NCI-H1417 treated with DMSO at 0.1 percent for 48 hours (cell line): Measurements from ENCODE around the gene LCE3D.
"Not testable (repeated sequence)": the region's sequence is repeated elsewhere in the genome, so short reads cannot be mapped to it uniquely, and the experiment has no call there.

Experiments
- DNase-seq: peaks from one replicate; lab custom pipeline; 2025; lab: John Stamatoyannopoulos, UW

The LCE3D gene, protein sequence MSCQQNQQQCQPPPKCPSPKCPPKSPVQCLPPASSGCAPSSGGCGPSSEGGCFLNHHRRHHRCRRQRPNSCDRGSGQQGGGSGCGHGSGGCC

DNA sequence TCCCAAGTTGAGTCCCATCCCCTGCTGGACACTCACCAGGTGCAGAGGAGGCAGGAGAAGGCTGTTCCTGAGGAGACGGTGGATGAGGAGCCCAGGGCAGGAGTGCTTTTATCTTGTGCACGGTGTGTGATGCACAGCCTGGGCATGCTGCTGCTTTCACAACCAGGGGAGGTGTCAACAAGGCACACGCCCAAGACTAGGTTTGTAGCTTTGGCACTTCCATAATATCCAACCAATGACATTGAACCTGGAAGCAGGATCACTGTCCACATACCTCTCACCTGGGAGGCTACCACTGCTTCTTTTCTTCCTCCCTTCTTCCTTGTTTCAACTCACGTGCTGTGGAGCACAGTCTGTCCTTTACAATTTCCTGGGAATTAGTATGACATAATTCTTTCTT, at the start of gene LCE3D:
TSS of gene LCE3D (minus strand) at position 84 of the 400 bp plus-strand sequence. CDS start 580 bp downstream, outside the sequence.
- no peak for DNase-seq

DNA sequence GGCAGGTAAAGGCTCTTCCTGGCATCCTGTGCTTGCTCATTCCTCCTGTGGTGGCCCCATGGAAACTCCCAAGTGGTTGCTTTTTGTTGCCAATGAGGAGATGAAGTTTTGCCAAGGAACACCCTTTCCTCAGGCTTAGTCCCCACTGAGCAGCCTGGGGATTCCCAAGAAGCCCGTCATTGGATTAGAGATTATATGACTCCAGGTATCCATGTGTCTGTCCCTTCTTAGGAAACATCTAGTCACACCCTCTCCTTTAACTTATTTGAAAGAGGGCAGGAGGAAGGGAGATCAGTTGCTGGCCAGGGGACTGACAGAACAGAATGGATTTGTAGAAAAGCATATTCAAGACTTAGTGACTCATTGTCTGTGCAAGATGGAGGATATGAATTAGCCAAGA, 46.4 kb upstream of the LCE3D start:
- DNase-seq = no peak

GRCh38 chr1:152623203-152623844, 43.0 kb upstream of the LCE3D start:
- no peak for DNase-seq

GRCh38 chr1:152622803-152623202, 42.5 kb upstream of the LCE3D start, which contains the start of gene LCE3A:
Gene LCE3A (minus strand): TSS chr1:152623103. CDS start chr1:152623103, 0 bp downstream.
- no peak for DNase-seq

GRCh38 chr1:152621993-152622392, 41.7 kb upstream of the LCE3D start:
- no peak for DNase-seq

GRCh38 chr1:152613511-152613910, 33.2 kb upstream of the LCE3D start, which contains the start of gene LCE3B:
Gene LCE3B (plus strand): TSS chr1:152613811. CDS start chr1:152613811, 0 bp downstream.
- no peak for DNase-seq

DNA sequence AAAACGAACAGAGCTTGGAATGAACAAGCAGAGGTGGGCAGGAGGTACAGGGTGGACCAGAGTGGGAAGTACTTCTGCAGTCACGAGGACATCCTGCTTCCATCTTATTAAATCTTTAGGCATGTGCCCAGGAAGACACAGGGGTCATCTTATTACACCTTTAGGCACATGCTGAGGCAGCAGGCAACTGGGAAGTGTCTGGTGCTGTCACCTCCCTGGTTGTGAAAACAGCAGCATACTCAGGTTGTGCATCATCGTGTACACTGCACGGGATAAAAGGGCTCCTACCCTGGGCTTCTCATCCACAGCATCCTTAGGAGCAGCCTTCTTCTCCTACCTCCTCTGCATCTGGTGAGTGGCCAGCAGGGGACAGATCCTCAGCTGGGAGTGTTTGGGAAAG, 19.6 kb upstream of the LCE3D start, which contains the start of gene LCE3C:
TSS of gene LCE3C (plus strand) at position 301 of the 400 bp plus-strand sequence. CDS start 498 bp downstream, outside the sequence.
- DNase-seq = no peak

- no peak for DNase-seq
These were observed 16.7 kb upstream of the LCE3D start for GRCh38 chr1:152596986-152597385.

DNA sequence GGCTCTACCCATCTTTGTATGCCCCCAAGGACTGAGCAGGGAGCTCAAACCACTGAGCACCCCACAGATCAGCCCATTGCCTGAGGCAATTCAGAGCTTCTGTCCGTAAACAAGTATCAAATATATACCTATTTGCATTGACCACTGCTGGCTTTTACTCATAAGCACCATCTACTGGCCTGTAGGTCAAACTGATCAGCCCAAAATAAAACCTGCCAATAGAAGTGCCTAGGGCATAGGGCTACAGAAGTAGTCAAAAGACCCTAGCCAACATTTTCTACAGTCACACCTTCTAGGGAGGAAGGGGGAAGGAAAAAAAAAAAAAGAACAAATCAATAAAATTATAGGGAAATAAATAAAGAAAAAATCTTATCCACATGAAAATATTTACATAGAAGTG, 5.3 kb upstream of the LCE3D start:
- DNase-seq = no peak

DNA sequence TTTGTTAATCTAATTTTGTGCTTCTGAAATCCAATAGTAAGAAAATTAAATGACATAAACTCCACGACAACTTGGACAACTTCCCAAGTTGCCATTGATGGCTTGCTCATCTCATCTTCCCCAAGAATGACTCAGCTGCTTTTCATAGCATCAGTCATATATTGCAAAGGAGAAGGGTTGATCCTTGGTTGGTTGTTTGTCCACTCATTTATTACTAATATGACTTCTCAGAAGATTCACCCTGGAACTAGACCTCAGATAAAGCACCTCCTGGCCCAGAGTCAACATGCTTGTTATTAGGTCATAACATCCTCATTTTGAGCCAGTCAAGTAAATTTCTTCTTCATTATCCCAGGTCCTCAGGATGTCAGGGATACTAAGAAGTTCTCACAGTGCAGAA, 2.3 kb upstream of the LCE3D start:
- DNase-seq = no peak

GRCh38 chr1:152579526-152579925, 790 bp downstream of the LCE3D start:
- not testable (repeated sequence) for DNase-seq

GRCh38 chr1:152577168-152577567, 3.1 kb downstream of the LCE3D start:
- no peak for DNase-seq

DNA sequence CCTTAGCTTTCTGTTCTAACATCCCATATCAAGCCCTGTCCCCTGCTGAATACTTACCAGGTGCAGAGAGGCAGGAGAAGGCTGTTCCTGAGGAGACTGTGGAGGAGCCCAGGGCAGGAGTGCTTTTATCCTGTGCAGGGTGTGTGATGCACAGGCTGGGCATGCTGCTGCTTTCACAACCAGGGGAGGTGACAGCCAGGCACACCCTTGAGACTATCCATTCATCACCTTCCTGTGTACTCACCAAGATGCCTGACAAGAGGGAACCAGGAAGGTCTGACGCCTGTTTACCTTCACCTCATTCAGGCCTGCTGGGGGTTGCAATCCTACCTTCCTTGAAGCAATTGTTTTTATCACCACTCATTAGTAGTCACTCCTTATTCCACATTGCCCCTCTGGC, 13.6 kb downstream of the LCE3D start, which contains the start of gene LCE3E:
TSS of gene LCE3E (minus strand) at position 100 of the 400 bp plus-strand sequence. CDS start 572 bp downstream, outside the sequence.
- no peak for DNase-seq

DNA sequence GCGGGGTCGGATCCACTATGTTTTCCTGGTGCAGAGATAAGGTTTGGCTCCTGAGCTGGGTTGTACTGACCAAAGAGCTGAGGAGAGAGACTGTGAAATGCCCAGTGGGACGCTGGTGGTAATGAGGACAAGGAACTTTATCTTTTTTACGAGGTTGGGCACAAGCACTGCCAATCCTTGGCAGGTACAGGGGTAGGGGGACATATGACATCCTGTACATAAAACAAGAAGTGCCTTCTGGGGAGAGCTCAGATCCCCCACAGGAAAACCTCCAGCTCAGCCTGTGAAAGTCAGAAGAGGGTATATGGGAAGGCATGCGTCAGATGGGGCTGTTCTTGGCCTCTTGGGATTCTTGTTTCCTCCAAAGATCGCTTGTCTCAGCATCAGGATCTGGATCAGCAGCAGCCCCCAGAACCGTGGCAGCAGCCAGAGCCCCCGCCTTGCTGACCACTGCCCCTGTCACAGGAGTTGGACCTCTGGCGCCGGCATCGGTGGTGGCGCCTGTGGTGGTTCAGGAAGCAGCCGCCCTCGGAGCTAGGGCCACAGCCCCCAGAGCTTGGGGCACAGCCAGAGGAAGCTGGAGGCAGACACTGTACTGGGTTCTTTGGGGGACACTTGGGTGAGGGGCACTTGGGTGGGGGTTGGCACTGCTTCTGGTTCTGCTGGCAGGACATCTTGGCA, 14.6 kb downstream of the LCE3D start:
- DNase-seq = no peak

- no peak for DNase-seq
These were observed 15.2 kb downstream of the LCE3D start for GRCh38 chr1:152565115-152565514.

DNA sequence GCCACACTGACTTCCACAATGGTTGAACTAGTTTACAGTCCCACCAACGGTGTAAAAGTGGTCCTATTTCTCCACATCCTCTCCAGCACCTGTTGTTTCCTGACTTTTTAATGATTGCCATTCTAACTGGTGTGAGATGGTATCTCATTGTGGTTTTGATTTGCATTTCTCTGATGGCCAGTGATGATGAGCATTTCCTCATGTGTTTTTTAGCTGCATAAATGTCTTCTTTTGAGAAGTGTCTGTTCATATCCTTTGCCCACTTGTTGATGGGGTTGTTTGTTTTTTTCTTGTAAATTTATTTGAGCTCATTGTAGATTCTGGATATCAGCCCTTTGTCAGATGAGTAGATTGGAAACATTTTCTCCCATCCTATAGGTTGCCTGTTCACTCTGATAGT, 32.0 kb downstream of the LCE3D start:
- not testable (repeated sequence) for DNase-seq

DNA sequence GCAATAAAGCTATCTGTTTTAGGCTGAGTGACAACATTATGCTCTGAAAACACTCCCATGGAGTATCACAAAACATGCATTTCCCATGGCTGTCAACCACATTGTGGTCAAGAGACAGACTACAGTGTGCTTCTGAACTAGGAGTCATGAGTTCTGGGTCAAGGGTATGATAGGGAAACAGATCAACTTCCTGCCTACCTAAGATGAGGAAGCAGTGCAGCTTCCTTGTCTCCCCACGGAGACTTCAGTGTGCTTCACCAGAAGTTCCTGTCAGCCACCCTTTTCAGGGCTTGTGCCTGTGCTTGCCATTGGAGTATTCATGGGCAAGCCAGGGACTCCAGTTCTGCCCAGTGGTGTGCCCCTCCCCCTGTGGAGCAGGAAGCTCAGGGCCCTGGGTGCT, 33.6 kb downstream of the LCE3D start:
- DNase-seq = no peak

DNA sequence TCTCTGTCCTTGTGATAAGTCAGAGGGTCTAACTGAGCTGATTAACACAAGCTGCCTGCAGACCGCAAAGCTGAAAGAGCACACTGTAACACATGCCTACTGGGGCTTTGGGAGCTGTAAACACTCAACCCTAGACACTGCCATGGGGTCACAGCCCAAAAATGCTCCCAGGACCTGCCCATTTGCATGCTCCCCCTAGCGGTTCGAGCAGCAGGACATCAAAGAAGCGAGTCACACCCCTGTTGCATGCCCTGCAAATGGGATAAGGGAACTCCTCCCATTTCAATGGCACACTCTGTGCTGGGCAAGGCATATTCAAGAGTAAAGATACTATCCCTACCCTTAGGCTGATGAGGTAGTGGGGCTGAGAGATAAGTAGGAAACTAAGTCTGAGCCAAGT, 36.5 kb downstream of the LCE3D start:
- DNase-seq = no peak

- DNase-seq = no peak
These were observed 40.4 kb downstream of the LCE3D start for GRCh38 chr1:152539901-152540300.

DNA sequence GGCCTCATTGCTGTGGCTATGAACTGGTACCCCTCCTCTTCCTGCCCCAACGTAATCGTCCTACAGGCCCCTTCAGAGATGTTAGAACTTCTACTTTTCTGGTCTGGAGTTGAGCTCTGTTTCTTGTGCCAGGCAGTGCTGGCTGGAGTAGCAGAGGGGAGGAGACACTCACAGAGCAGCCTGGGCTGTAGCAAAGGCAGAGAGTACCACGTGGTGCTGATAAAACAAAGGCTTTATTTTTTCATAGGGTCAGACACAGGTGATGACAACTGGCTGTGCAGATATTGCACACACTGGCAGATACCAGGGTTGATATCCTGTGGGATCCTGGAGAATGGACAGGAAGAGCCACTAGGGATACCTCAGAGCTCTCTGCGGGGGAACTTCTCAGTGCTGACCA, 42.8 kb downstream of the LCE3D start:
- no peak for DNase-seq

DNA sequence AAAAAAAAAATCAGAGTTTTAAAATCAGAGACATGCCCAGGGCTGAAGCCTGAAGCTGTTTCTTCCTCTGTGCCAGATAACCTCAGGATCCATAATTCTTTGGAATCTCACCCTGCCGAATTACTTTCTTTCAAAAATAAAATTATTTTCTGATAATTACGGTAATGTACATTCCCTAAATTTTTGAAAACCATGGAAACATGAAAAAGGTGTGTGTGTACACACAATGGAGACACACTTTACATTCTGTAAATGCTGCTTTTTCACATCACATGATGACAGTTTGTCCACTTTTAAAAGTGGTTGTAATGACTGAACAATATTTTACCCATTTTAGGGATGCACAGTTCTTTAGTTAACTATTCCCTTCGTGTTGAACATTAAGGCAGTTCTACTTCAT, 44.5 kb downstream of the LCE3D start:
- DNase-seq = no peak

DNA sequence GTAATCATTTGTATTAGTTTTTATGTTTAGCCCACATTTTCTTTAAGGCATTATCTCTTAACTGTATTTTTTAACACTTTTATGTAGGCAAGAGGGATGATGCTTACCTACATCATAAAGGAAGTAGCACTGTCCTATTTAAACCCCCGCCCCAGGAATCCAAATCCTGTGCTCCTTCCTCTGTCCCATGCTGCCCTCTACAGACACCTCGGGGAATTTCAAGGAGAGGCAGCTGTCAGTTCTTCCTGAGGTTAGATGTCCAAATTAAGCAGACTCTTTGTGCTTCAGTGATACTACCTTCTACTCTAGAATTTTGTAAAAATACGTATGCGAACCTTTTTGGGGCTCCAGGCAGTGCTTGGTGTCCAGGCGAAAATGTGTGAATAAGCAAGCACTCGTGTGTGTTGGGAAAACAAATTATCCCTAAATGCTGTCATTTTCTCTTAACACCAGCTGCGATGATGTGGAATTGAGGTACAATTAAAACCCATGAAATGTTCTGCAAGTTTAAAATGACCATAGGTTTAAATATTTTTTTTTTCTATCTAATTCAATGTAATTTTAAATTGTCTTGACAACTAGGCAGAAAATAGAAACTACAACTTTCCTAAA, 46.9 kb downstream of the LCE3D start:
- DNase-seq = no peak
